Activated CD4-positive, alpha-beta T cell treated with anti-CD3 and anti-CD28 coated beads, Interleukin-2, amount 10 ng/mL, durations not matched to agents 24 days and 14 days (primary cell): ENCODE results near the gene XAB2. TPM values are rescaled to one million over a fixed set of nuclear protein-coding genes. Genes with fewer than 3 reads are reported as not detected.

Experiments used
- DNase-seq: peaks from one replicate; pipeline ENCODE4 v3.0.0; 2022
- H3K27ac Mint-ChIP-seq: one replicate; pipeline ENCODE4 v1.8.0; 2022; ENCODE audit warnings: mild to moderate bottlenecking, mixed read lengths
- H3K27me3 Mint-ChIP-seq: one replicate; pipeline ENCODE4 v1.8.0; 2022; ENCODE audit warnings: mixed read lengths
- H3K36me3 Mint-ChIP-seq: one replicate; pipeline ENCODE4 v1.8.0; 2022; ENCODE audit warnings: low read depth, mild to moderate bottlenecking, mixed read lengths
- H3K4me1 Mint-ChIP-seq: one replicate; pipeline ENCODE4 v1.8.0; 2021; ENCODE audit warnings: mixed read lengths
- H3K4me3 Mint-ChIP-seq: one replicate; pipeline ENCODE4 v1.8.0; 2022; ENCODE audit warnings: mild to moderate bottlenecking, moderate library complexity, mixed read lengths
- H3K9me3 Mint-ChIP-seq: one replicate; pipeline ENCODE4 v1.8.0; 2021; ENCODE audit warnings: mixed read lengths
- intact Hi-C: fragments of 100-400 bp; cut with micrococcal nuclease; formaldehyde crosslinking; loops from one replicate; pipeline ENCODE4 v1.15.1; 2023
- total RNA-seq: library from RNA; stranded (reverse); gene quantifications from 2 replicates; pipeline ENCODE4 v1.2.3, GENCODE V29; 2022

Gene XAB2
- 51.0 and 51.6 TPM in 2 replicates for total RNA-seq

- Mint-ChIP-seq H3K36me3 (peaks cover 24% of the 10 kb centered on the region), H3K9me3 (no peaks in the 10 kb centered on the region), H3K27ac (peak within 1 kb of the TSS; percentile 98), H3K27me3 (no peaks in the 10 kb centered on the region), H3K4me3 (peak within 1 kb of the TSS; percentile 94), H3K4me1 (peaks cover 33% of the 10 kb centered on the region)
- intact Hi-C loops: loop anchor here (1.0 to 5.0 kb wide), 3 partner anchors 51 to 892 kb away; partner anchors contain the start of genes GPR108, PNPLA6, TRAPPC5 and TRIP10
- DNase-seq: peak; percentile 98
Observed at GRCh38 chr19:7629347-7630054, at the start of gene XAB2, which contains the start of gene PET100. XAB2 (minus strand) TSS chr19:7629545; CDS start chr19:7629527, 18 bp downstream. PET100 (plus strand) TSS chr19:7629793; CDS start chr19:7629834, 41 bp downstream.

GRCh38 chr19:7677669-7678311, 48.4 kb upstream of the XAB2 start:
- Mint-ChIP-seq H3K4me3 (no peak overlapping the region), H3K36me3 (peaks cover 6% of the 10 kb centered on the region), H3K9me3 (no peaks in the 10 kb centered on the region), H3K27me3 (peaks cover 26% of the 10 kb centered on the region), H3K4me1 (peaks cover 46% of the 10 kb centered on the region), H3K27ac (peak overlapping the region; percentile 23)
- no peak for DNase-seq
- intact Hi-C loops: loop anchor here (2.0 kb wide), 1 partner anchor 129 kb away; no protein-coding TSS in a partner anchor

GRCh38 chr19:7676854-7677253, 47.5 kb upstream of the XAB2 start, which contains the start of gene MCEMP1:
MCEMP1 (plus strand) TSS chr19:7677090; CDS start chr19:7677121, 31 bp downstream.
- Mint-ChIP-seq H3K27me3 (peaks cover 27% of the 10 kb centered on the region), H3K27ac (peak within 1 kb of the TSS; percentile 48), H3K9me3 (no peaks in the 10 kb centered on the region), H3K36me3 (peaks cover 2% of the 10 kb centered on the region), H3K4me1 (peaks cover 45% of the 10 kb centered on the region), H3K4me3 (peak within 1 kb of the TSS; percentile 50)
- no peak for DNase-seq
- intact Hi-C loops: no loop called here

GRCh38 chr19:7676376-7676775, 47.0 kb upstream of the XAB2 start:
- DNase-seq: no peak
- Mint-ChIP-seq H3K4me3 (peak overlapping the region; percentile 50), H3K27ac (no peak overlapping the region), H3K36me3 (no peaks in the 10 kb centered on the region), H3K27me3 (peaks cover 30% of the 10 kb centered on the region), H3K4me1 (peaks cover 43% of the 10 kb centered on the region), H3K9me3 (no peaks in the 10 kb centered on the region)
- intact Hi-C loops: no loop called here

- Mint-ChIP-seq H3K4me1 (peaks cover 39% of the 10 kb centered on the region), H3K4me3 (no peak overlapping the region), H3K36me3 (no peaks in the 10 kb centered on the region), H3K27me3 (peaks cover 43% of the 10 kb centered on the region), H3K27ac (no peak overlapping the region), H3K9me3 (no peaks in the 10 kb centered on the region)
- DNase-seq: peak; percentile 78
- intact Hi-C loops: no loop called here
Observed at GRCh38 chr19:7674010-7675005, 45.0 kb upstream of the XAB2 start.

GRCh38 chr19:7672522-7672921, 43.2 kb upstream of the XAB2 start:
- H3K27ac Mint-ChIP-seq: no peak overlapping the region
- H3K36me3 Mint-ChIP-seq: no peaks in the 10 kb centered on the region
- H3K4me1 Mint-ChIP-seq: peaks cover 28% of the 10 kb centered on the region
- intact Hi-C loops: no loop called here
- DNase-seq: no peak
- H3K9me3 Mint-ChIP-seq: no peaks in the 10 kb centered on the region
- H3K27me3 Mint-ChIP-seq: peaks cover 38% of the 10 kb centered on the region
- no peak overlapping the region for H3K4me3 Mint-ChIP-seq

- H3K27ac Mint-ChIP-seq: no peak overlapping the region
- DNase-seq: no peak
- peak overlapping the region; percentile 79 for H3K4me3 Mint-ChIP-seq
- peaks cover 31% of the 10 kb centered on the region for H3K27me3 Mint-ChIP-seq
- peaks cover 15% of the 10 kb centered on the region for H3K4me1 Mint-ChIP-seq
- H3K9me3 Mint-ChIP-seq: no peaks in the 10 kb centered on the region
- H3K36me3 Mint-ChIP-seq: no peaks in the 10 kb centered on the region
- intact Hi-C loops: no loop called here
Observed at GRCh38 chr19:7670790-7671189, 41.4 kb upstream of the XAB2 start.

GRCh38 chr19:7670150-7670783, 40.9 kb upstream of the XAB2 start:
- Mint-ChIP-seq H3K4me3 (peak overlapping the region; percentile 79), H3K27me3 (peaks cover 32% of the 10 kb centered on the region), H3K36me3 (no peaks in the 10 kb centered on the region), H3K27ac (no peak overlapping the region), H3K4me1 (peaks cover 14% of the 10 kb centered on the region), H3K9me3 (no peaks in the 10 kb centered on the region)
- intact Hi-C loops: no loop called here
- DNase-seq: peak; percentile 78

- Mint-ChIP-seq H3K4me1 (peaks cover 14% of the 10 kb centered on the region), H3K27ac (no peak overlapping the region), H3K9me3 (no peaks in the 10 kb centered on the region), H3K4me3 (no peak overlapping the region), H3K27me3 (peaks cover 32% of the 10 kb centered on the region), H3K36me3 (no peaks in the 10 kb centered on the region)
- no peak for DNase-seq
- intact Hi-C loops: no loop called here
Observed at GRCh38 chr19:7669641-7670040, 40.3 kb upstream of the XAB2 start.

GRCh38 chr19:7668842-7669241, 39.5 kb upstream of the XAB2 start, which contains the start of gene RETN:
RETN (plus strand) TSS chr19:7669049; CDS start chr19:7669327, 278 bp downstream.
- no peaks in the 10 kb centered on the region for H3K9me3 Mint-ChIP-seq
- peaks cover 30% of the 10 kb centered on the region for H3K27me3 Mint-ChIP-seq
- intact Hi-C loops: no loop called here
- peaks cover 10% of the 10 kb centered on the region for H3K4me1 Mint-ChIP-seq
- no peak for DNase-seq
- H3K36me3 Mint-ChIP-seq: no peaks in the 10 kb centered on the region
- H3K27ac Mint-ChIP-seq: no peak within 1 kb of the TSS
- H3K4me3 Mint-ChIP-seq: peak within 1 kb of the TSS; percentile 38

- peaks cover 4% of the 10 kb centered on the region for H3K4me1 Mint-ChIP-seq
- H3K27me3 Mint-ChIP-seq: peaks cover 13% of the 10 kb centered on the region
- H3K36me3 Mint-ChIP-seq: no peaks in the 10 kb centered on the region
- intact Hi-C loops: no loop called here
- no peak for DNase-seq
- H3K9me3 Mint-ChIP-seq: no peaks in the 10 kb centered on the region
- no peak overlapping the region for H3K4me3 Mint-ChIP-seq
- H3K27ac Mint-ChIP-seq: no peak overlapping the region
Observed at GRCh38 chr19:7665076-7665475, 35.7 kb upstream of the XAB2 start.

- no peak overlapping the region for H3K27ac Mint-ChIP-seq
- peaks cover 6% of the 10 kb centered on the region for H3K27me3 Mint-ChIP-seq
- no peak for DNase-seq
- H3K9me3 Mint-ChIP-seq: no peaks in the 10 kb centered on the region
- intact Hi-C loops: no loop called here
- H3K4me3 Mint-ChIP-seq: no peak overlapping the region
- H3K4me1 Mint-ChIP-seq: no peaks in the 10 kb centered on the region
- H3K36me3 Mint-ChIP-seq: no peaks in the 10 kb centered on the region
Observed at GRCh38 chr19:7663706-7664105, 34.4 kb upstream of the XAB2 start.

- Mint-ChIP-seq H3K4me1 (peaks cover 5% of the 10 kb centered on the region), H3K9me3 (no peaks in the 10 kb centered on the region), H3K27ac (no peak overlapping the region), H3K4me3 (no peak overlapping the region), H3K36me3 (no peaks in the 10 kb centered on the region), H3K27me3 (peaks cover 6% of the 10 kb centered on the region)
- no peak for DNase-seq
- intact Hi-C loops: no loop called here
Observed at GRCh38 chr19:7662657-7663056, 33.3 kb upstream of the XAB2 start.
